ENCODE results near the gene FABP2.

DNA sequence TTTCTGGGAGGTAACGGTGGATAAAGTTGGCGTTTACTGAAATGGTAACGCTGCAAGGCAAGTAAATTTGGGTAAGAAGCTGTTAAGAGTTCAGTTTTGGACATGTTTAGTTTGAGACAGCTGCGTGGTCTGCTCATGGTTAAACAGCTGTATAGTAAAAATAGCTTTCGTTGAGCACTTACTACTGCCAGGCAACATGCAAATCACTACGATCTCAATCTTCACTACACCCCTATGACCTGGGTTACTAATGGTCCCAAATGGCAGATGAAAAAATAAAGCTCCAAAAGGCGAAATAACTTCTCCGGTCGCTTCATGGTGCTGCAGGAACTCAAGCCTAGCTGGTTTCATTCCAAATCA, 22.2 kb downstream of the FABP2 start:
- TF ChIP-seq, protein P1, sequence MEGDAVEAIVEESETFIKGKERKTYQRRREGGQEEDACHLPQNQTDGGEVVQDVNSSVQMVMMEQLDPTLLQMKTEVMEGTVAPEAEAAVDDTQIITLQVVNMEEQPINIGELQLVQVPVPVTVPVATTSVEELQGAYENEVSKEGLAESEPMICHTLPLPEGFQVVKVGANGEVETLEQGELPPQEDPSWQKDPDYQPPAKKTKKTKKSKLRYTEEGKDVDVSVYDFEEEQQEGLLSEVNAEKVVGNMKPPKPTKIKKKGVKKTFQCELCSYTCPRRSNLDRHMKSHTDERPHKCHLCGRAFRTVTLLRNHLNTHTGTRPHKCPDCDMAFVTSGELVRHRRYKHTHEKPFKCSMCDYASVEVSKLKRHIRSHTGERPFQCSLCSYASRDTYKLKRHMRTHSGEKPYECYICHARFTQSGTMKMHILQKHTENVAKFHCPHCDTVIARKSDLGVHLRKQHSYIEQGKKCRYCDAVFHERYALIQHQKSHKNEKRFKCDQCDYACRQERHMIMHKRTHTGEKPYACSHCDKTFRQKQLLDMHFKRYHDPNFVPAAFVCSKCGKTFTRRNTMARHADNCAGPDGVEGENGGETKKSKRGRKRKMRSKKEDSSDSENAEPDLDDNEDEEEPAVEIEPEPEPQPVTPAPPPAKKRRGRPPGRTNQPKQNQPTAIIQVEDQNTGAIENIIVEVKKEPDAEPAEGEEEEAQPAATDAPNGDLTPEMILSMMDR (IDR thresholded peaks at IDR 0.05), result no peak
- no peak for TF ChIP-seq POLR2A (IDR thresholded peaks at IDR 0.05)
